HL-60 (cell line): ENCODE results near the gene EBLN2.

Experiments used
- DNase-seq, 2 experiments: peaks; one replicate each; pipeline ENCODE4 v3.0.0-alpha.2; 2010 to 2020; ENCODE audit warnings: low read depth in 1 of 2, low spot score in 1 of 2
- H3K27ac ChIP-seq: fragments of 250-450 bp; sonication (Bioruptor Pico); replicated peaks from 2 replicates; pipeline ENCODE4 v1.5.1; 2020; ENCODE audit warnings: mild to moderate bottlenecking, moderate library complexity
- H3K27me3 ChIP-seq: fragments of 250-450 bp; sonication (Bioruptor Pico); 2 replicates; pipeline ENCODE4 v1.5.1; 2021; ENCODE audit warnings: mild to moderate bottlenecking, moderate library complexity; ENCODE audit not compliant: insufficient read depth, poor library complexity, severe bottlenecking
- H3K4me3 ChIP-seq: replicated peaks from 2 replicates; pipeline ENCODE4 v1.5.1; 2011; ENCODE audit warnings: mild to moderate bottlenecking, control low read depth, low read length; ENCODE audit not compliant: insufficient read depth
- CTCF ChIP-seq: IDR thresholded peaks from one replicate; pipeline ENCODE4 v1.5.1; 2011; ENCODE audit warnings: low read length, control low read depth, inconsistent platforms; ENCODE audit not compliant: insufficient read depth
- GABPA ChIP-seq: IDR thresholded peaks from 2 replicates; pipeline ENCODE4 v1.6.1; 2012; ENCODE audit warnings: low read depth
- POLR2AphosphoS5 ChIP-seq: IDR thresholded peaks from 2 replicates; pipeline ENCODE4 v1.6.1; 2012; ENCODE audit warnings: low read depth
- REST ChIP-seq: IDR thresholded peaks from 2 replicates; pipeline ENCODE4 v1.6.1; 2012; ENCODE audit warnings: low read depth; ENCODE audit not compliant: insufficient replicate concordance
- SPI1 ChIP-seq: IDR thresholded peaks from 2 replicates; pipeline ENCODE4 v1.6.1; 2012; ENCODE audit warnings: low read depth, mild to moderate bottlenecking, borderline replicate concordance

Gene EBLN2

GRCh38 chr3:73086071-73086494 is 24.6 kb downstream of the EBLN2 start:
- DNase-seq = peak in 1 of 2 experiments; percentile 35
- Histone ChIP-seq H3K27ac (no peak overlapping the region), H3K4me3 (no peak overlapping the region), H3K27me3 (no peaks in the 10 kb centered on the region)
- TF ChIP-seq REST (no peak), CTCF (peak; percentile 32), POLR2AphosphoS5 (no peak)

- H3K4me3 ChIP-seq = no peak overlapping the region
- no peaks in the 10 kb centered on the region for H3K27me3 ChIP-seq
- TF ChIP-seq POLR2AphosphoS5 = no peak
- TF ChIP-seq CTCF = peak; percentile 44
- peak overlapping the region; percentile 45 for H3K27ac ChIP-seq
- DNase-seq = peak in 1 of 2 experiments; percentile 54
These were observed 32.7 kb downstream of the EBLN2 start for GRCh38 chr3:73094129-73094528.

GRCh38 chr3:73094951-73095350 is 33.5 kb downstream of the EBLN2 start:
- peak in 1 of 2 experiments; percentile 25 for DNase-seq

More at GRCh38 chr3:73094951-73095350, 33.5 kb downstream of the EBLN2 start:
- TF ChIP-seq POLR2AphosphoS5 (no peak), REST (no peak), SPI1 (no peak), GABPA (no peak), CTCF (no peak)
- Histone ChIP-seq H3K4me3 (no peak overlapping the region), H3K27ac (peak overlapping the region; percentile 45), H3K27me3 (no peaks in the 10 kb centered on the region)
